IPS-18a (cell line): ENCODE data around the gene TEX264.

Source experiments
- H3K27ac ChIP-seq: one replicate; pipeline ENCODE4 v1.5.1; 2013; ENCODE audit warnings: low read length
- H3K27me3 ChIP-seq: one replicate; pipeline ENCODE4 v1.6.1; 2013; ENCODE audit warnings: mild to moderate bottlenecking, low read length; ENCODE audit not compliant: control insufficient read depth, insufficient read depth
- H3K36me3 ChIP-seq: one replicate; pipeline ENCODE4 v1.6.1; 2013; ENCODE audit warnings: low read depth, low read length; ENCODE audit not compliant: control insufficient read depth
- H3K4me1 ChIP-seq: one replicate; pipeline ENCODE4 v1.6.1; 2013; ENCODE audit warnings: low read depth, low read length; ENCODE audit not compliant: control insufficient read depth
- H3K4me3 ChIP-seq: one replicate; pipeline ENCODE4 v1.5.1; 2013; ENCODE audit warnings: low read length
- H3K9ac ChIP-seq: one replicate; pipeline ENCODE4 v1.6.1; 2013; ENCODE audit warnings: mild to moderate bottlenecking, low read length, moderate library complexity
- H3K9me3 ChIP-seq: one replicate; pipeline ENCODE4 v1.6.1; 2013; ENCODE audit warnings: low read depth, low read length; ENCODE audit not compliant: control insufficient read depth

The TEX264 gene

DNA sequence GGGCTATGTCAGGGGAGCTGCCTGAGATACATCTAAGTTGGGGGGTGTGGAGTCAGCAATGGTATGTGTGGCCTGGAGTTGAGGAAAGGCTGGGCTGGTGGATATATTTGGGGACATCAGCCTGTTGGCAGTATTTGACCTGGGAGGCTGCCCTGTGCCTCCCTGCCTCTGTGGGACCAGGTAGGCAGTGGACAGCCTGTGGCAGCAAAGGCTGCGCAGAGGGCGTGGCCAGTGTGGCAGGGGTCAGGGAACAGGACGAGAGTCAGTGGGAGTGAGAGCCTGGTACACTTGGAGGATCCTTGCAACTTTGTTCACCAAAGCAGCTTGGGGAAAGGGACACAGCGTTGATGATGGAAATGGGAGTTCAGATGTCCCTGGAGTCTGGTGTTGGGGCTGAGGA is 15.0 kb downstream of the TEX264 start:
- no peaks in the 10 kb centered on the region for H3K36me3 ChIP-seq
- no peaks in the 10 kb centered on the region for H3K27me3 ChIP-seq
- H3K4me3 ChIP-seq, result no peak overlapping the region
- H3K4me1 ChIP-seq, result peaks cover 5% of the 10 kb centered on the region
- no peak overlapping the region for H3K27ac ChIP-seq
- no peaks in the 10 kb centered on the region for H3K9me3 ChIP-seq
- no peak overlapping the region for H3K9ac ChIP-seq

DNA sequence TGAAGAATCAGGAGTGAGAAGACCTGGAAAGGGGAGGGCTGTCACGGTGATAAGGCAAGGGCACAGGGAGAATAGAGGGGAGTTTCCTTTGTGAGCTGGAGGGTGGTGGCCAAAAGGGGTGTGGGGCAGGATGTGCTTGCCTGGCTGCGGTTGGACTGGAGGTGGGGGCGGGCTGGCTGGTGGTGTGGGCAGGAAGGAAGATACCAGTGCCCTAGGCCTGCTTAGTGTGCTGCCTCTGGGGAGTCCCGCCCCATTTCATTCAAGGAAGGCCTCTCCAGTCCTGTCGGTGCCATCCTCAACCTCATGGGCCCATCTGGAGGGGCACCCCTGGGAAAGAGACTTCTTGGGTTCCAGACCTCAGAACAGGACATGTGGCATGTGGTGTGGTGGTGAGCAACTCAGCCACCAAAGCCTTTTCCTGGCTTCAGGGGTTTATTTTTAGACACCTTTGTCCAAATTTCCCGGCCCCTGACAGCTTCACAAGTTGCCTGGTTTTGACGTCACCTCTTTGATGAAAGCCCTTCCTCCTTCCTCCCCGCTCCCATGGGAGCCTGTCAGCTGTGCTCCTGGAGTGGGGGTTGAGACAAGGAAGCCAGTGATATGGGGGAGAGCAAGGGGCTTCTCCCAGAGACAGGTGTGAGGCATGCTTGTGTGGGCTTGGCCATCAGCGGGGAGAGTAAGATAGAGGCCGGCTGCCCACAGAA is 15.6 kb downstream of the TEX264 start:
- H3K4me3 ChIP-seq, result no peak overlapping the region
- H3K9me3 ChIP-seq, result no peaks in the 10 kb centered on the region
- no peak overlapping the region for H3K27ac ChIP-seq
- H3K9ac ChIP-seq, result no peak overlapping the region
- peaks cover 3% of the 10 kb centered on the region for H3K4me1 ChIP-seq
- no peaks in the 10 kb centered on the region for H3K27me3 ChIP-seq
- H3K36me3 ChIP-seq, result no peaks in the 10 kb centered on the region

DNA sequence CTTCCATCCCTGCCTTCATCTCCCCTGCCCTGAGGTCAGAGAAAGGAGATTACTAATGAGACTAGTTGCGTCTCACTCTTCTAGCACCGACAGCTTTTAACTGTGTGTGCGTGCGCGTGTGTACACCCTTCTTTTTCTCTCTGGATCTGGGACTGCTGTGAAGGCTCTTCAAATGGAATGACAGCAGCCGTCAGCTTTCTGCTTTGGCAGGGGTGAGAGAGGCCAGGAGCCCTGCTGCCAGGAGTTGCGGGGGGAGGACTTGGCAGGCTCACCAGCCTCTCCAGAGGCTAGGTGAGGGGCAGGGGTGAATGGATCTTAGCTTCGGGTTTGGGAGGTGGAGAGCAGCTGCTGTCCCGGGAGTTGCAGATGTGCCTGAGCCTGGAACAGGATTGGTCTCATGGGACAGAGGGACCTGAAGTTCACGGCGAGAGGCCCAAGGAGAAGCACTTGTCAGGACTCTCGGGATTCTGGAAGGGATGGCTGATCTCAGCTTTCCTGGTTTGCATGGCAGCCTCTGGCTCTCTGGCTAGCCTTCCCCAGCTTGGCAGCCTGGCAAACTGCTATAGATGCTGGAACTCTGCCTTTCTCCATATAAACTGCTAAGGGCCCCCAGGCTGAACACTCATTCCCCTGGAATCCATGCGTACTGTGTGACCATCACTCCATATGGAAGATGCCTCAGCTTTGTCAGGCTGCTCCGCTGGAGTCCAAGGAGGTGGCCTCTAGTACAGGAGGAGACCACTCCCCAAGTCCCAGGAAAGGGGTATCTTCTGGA is 16.6 kb downstream of the TEX264 start:
- Histone ChIP-seq H3K36me3 (no peaks in the 10 kb centered on the region), H3K27ac (no peak overlapping the region), H3K4me3 (no peak overlapping the region), H3K9me3 (no peaks in the 10 kb centered on the region), H3K27me3 (no peaks in the 10 kb centered on the region), H3K4me1 (no peaks in the 10 kb centered on the region), H3K9ac (no peak overlapping the region)

DNA sequence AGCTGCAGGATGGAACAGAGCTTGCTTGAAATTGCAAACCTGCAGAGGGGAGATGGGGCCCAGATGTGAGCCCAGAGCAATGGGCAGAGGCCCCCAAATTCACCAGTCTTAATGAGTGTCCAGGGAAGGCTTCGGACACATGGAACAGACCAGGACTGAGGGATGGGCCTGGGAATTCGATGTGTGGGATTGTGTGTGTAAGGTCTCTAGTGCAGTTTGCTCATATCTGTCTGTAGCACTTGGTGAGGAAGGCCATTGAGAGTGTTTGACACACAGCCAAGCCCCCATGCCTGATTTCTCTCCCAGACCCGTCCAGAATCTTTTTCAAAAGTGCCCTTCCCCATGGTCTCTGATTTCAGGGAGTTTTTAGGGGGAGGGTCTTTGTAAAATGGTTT is 17.2 kb downstream of the TEX264 start:
- Histone ChIP-seq H3K9me3 (no peaks in the 10 kb centered on the region), H3K9ac (no peak overlapping the region), H3K4me1 (no peaks in the 10 kb centered on the region), H3K27ac (no peak overlapping the region), H3K36me3 (no peaks in the 10 kb centered on the region), H3K4me3 (no peak overlapping the region), H3K27me3 (no peaks in the 10 kb centered on the region)

DNA sequence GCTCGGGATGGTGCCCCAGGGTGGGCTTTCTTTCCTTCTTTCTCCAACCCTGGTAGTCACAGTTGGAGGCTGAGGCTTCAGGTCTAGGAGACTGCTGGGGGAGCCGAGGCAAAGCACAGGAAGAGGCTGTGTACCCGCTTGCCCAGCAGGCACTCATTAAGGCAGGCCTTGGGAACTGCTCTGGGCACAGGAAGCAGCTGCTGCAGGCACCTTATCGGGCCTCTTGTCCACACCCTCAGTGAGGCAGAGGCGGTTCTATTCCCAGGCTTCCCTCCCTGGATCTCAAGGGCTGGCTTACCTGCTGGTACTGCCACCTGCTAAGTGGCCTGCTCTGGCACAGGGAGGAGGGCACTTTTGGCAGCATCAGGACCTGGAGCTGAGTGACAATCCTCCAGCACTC is 20.0 kb downstream of the TEX264 start:
- H3K27ac ChIP-seq, result no peak overlapping the region

DNA sequence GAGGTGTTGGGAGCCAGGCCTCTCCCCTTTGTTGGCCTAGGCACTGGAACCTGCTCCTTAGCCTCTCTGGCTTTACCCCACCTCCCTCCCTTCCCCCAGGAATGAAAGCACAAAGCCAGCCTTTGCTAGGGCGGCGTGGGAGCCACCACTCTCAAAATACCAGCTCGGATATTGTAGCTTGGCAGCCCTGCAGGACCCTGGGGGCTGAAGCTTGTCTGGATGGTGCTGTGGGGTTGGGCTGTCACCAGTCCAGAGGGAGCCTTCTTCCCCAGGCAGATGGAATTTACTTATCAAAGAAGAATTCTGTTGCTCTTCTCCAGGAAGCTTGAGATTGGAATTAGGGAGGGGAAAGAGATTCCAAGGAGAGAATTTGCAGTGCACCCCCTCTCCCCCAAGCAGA is 20.9 kb downstream of the TEX264 start:
- no peak overlapping the region for H3K4me3 ChIP-seq
- no peaks in the 10 kb centered on the region for H3K9me3 ChIP-seq
- no peaks in the 10 kb centered on the region for H3K27me3 ChIP-seq
- no peaks in the 10 kb centered on the region for H3K4me1 ChIP-seq
- H3K27ac ChIP-seq, result no peak overlapping the region
- H3K36me3 ChIP-seq, result no peaks in the 10 kb centered on the region
- H3K9ac ChIP-seq, result no peak overlapping the region

More for the DNA sequence above, 20.0 kb downstream of the TEX264 start:
- H3K9me3 ChIP-seq, result no peaks in the 10 kb centered on the region
- H3K4me3 ChIP-seq, result no peak overlapping the region
- H3K27me3 ChIP-seq, result no peaks in the 10 kb centered on the region
- no peaks in the 10 kb centered on the region for H3K36me3 ChIP-seq
- H3K9ac ChIP-seq, result no peak overlapping the region
- no peaks in the 10 kb centered on the region for H3K4me1 ChIP-seq

DNA sequence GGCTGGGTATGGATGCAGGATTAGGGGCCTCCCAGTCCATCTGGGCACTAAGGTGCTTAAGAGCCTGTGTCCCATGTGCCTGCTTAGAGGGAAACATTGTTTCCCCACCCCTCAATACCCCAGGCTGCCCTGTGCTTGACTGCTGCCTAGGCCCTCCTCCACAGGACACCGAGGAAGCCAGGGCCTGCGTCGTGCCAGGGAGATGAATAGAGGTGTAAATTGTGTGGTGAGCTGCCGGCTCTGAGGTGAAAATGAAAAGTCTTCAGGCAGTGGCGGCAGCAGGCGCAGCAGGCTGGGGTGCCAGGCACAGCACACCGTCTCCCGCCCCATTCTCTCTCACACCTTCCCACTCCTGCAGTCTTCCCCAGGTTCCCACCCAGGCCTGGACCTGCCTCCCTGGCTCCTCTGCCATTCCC is 21.9 kb downstream of the TEX264 start:
- Histone ChIP-seq H3K4me1 (no peaks in the 10 kb centered on the region), H3K36me3 (no peaks in the 10 kb centered on the region), H3K4me3 (no peak overlapping the region), H3K9ac (no peak overlapping the region), H3K27ac (no peak overlapping the region), H3K9me3 (no peaks in the 10 kb centered on the region), H3K27me3 (no peaks in the 10 kb centered on the region)

DNA sequence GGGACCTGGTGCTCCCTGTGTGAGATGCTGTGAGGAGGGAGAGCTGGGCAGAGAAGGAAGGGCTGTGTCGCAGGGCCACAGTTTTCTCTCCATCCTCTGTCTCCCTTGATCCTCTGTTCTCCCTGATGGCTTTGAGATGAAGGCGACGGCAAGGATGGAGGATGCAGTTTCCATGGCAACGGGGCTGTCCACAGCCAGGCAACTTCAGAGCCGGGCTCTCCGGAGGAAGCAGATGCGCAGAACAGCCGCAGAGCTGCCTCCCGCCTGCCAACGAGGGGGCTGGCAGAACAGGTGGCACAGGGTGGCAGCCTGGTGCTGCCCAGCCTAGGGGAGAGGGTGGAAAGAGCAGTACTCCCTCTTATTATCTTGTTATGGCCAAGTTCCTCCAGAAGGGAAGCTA is 25.9 kb downstream of the TEX264 start:
- Histone ChIP-seq H3K9me3 (no peaks in the 10 kb centered on the region), H3K4me1 (no peaks in the 10 kb centered on the region), H3K27ac (no peak overlapping the region), H3K4me3 (no peak overlapping the region), H3K36me3 (no peaks in the 10 kb centered on the region), H3K9ac (no peak overlapping the region), H3K27me3 (no peaks in the 10 kb centered on the region)

DNA sequence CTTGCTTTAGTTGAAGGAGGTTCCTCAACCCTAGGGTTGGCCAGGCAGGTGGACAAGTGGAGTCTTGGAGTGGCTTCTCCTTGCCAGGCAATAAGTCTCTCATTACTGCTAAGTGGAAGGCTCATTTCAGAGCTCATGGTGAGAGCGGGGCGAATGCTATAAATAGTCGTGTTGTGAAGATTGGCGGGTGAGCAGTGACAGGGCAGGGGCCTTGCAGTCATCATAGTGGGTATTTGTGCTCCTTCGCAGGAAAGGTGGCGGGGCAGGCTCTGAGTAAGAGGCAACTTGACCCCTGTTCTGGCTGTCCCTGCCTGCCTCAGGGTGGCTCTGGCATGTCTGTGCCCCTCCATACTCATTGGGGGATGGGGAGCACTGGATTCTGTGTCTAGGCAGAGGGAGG is 27.2 kb downstream of the TEX264 start:
- no peak overlapping the region for H3K4me3 ChIP-seq
- no peaks in the 10 kb centered on the region for H3K36me3 ChIP-seq
- no peak overlapping the region for H3K27ac ChIP-seq
- H3K9me3 ChIP-seq, result no peaks in the 10 kb centered on the region
- no peaks in the 10 kb centered on the region for H3K27me3 ChIP-seq
- no peak overlapping the region for H3K9ac ChIP-seq
- H3K4me1 ChIP-seq, result peaks cover 7% of the 10 kb centered on the region

DNA sequence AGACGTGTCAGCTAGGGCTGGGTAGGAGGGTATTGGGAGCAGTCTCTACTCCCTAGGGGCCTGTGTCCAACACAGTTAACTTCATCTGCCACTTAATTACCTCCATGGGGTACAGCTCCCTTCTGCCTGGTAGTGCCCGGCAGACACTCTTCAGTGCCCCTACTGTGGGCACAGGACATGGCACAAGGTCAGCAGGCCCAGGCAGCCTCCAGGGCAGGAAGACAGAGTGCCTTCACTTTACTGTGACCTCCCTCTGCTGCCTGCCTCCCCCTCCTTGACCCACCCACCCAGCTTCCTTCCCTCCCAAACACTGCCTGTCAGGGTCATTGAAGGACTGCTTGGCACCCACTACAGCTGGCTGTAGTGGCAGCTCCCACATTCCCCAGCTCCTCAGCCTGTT is 29.4 kb downstream of the TEX264 start:
- Histone ChIP-seq H3K27me3 (no peaks in the 10 kb centered on the region), H3K9ac (no peak overlapping the region)

DNA sequence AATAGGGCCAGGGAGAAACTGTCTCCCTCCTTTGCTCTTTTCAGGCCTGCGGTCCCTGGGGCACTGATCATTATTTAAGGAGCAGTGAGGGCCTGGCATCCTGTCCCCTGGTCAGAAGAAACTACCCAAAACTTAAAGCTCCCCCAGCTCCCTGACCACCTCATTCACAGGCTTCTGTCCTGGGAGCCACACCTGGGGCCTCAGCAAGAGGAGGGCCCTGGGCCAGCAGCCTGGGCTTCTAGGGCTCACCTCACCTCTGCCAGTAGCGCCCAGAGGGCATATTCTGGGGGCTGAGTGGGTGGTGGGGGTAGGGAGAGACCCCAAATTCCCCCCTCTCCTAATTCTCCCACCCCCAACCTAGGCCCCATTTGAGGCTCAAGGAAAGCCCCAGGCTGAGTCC is 31.1 kb downstream of the TEX264 start:
- Histone ChIP-seq H3K36me3 (no peaks in the 10 kb centered on the region), H3K27me3 (peaks cover 2% of the 10 kb centered on the region), H3K27ac (no peak overlapping the region), H3K4me3 (no peak overlapping the region), H3K4me1 (peaks cover 16% of the 10 kb centered on the region), H3K9me3 (no peaks in the 10 kb centered on the region), H3K9ac (no peak overlapping the region)

More for the DNA sequence above, 29.4 kb downstream of the TEX264 start:
- no peaks in the 10 kb centered on the region for H3K36me3 ChIP-seq
- H3K27ac ChIP-seq, result no peak overlapping the region
- peaks cover 16% of the 10 kb centered on the region for H3K4me1 ChIP-seq
- H3K4me3 ChIP-seq, result no peak overlapping the region
- no peaks in the 10 kb centered on the region for H3K9me3 ChIP-seq
